H9 (cell line): ENCODE results near the gene CLDN12. TPM values are rescaled to one million over a fixed set of nuclear protein-coding genes. Genes with fewer than 3 reads are reported as not detected.
"Not testable (repeated sequence)": the region's sequence is repeated elsewhere in the genome, so short reads cannot be mapped to it uniquely, and the experiment has no call there.

Experiments
- DNase-seq: peaks from one replicate; pipeline ENCODE4 v3.0.0-alpha.2; 2017
- H2AFZ ChIP-seq: one replicate; pipeline ENCODE4 v1.6.1; 2013; ENCODE audit warnings: mild to moderate bottlenecking, low read length, control low read depth, moderate library complexity
- H2AK5ac ChIP-seq: 2 replicates; pipeline ENCODE4 v1.6.1; 2013; ENCODE audit warnings: low read length, control low read depth, mixed read lengths; ENCODE audit not compliant: insufficient read length
- H2BK120ac ChIP-seq: one replicate; pipeline ENCODE4 v1.6.1; 2013; ENCODE audit warnings: low read depth, mild to moderate bottlenecking, low read length, control low read depth, inconsistent platforms; ENCODE audit not compliant: poor library complexity, severe bottlenecking
- H2BK12ac ChIP-seq: 2 replicates; pipeline ENCODE4 v1.6.1; 2013; ENCODE audit warnings: low read length, control low read depth, mixed read lengths, low read depth; ENCODE audit not compliant: insufficient read length
- H2BK15ac ChIP-seq: 2 replicates; pipeline ENCODE4 v1.6.1; 2013; ENCODE audit warnings: low read depth, low read length, control low read depth
- H2BK20ac ChIP-seq: one replicate; pipeline ENCODE4 v1.6.1; 2013; ENCODE audit warnings: low read depth, mild to moderate bottlenecking, low read length, control low read depth, inconsistent platforms; ENCODE audit not compliant: poor library complexity, severe bottlenecking
- H2BK5ac ChIP-seq: 2 replicates; pipeline ENCODE4 v1.6.1; 2013; ENCODE audit warnings: low read length, control low read depth, mixed read lengths; ENCODE audit not compliant: insufficient read length
- H3K14ac ChIP-seq: 2 replicates; pipeline ENCODE4 v1.6.1; 2013; ENCODE audit warnings: low read length, control low read depth; ENCODE audit not compliant: insufficient read depth
- H3K18ac ChIP-seq: 2 replicates; pipeline ENCODE4 v1.6.1; 2013; ENCODE audit warnings: low read depth, mild to moderate bottlenecking, mixed read lengths, low read length, control low read depth; ENCODE audit not compliant: insufficient read length
- H3K23ac ChIP-seq: 2 replicates; pipeline ENCODE4 v1.6.1; 2013; ENCODE audit warnings: low read length, control low read depth, mixed read lengths, low read depth; ENCODE audit not compliant: insufficient read length
- H3K23me2 ChIP-seq: 2 replicates; pipeline ENCODE4 v1.6.1; 2013; ENCODE audit warnings: low read depth, mild to moderate bottlenecking, mixed read lengths, low read length, control low read depth; ENCODE audit not compliant: insufficient read length, poor library complexity, severe bottlenecking
- H3K27ac ChIP-seq: 2 replicates; pipeline ENCODE4 v1.5.1; 2013; ENCODE audit warnings: low read length, control low read depth, mixed read lengths, low read depth; ENCODE audit not compliant: insufficient read length
- H3K27me3 ChIP-seq: 2 replicates; pipeline ENCODE4 v1.6.1; 2013; ENCODE audit warnings: low read length, control low read depth, inconsistent platforms; ENCODE audit not compliant: insufficient read depth
- H3K4ac ChIP-seq: 2 replicates; pipeline ENCODE4 v1.6.1; 2013; ENCODE audit warnings: low read depth, mild to moderate bottlenecking, control low read depth, inconsistent platforms, low read length, moderate library complexity
- H3K4me1 ChIP-seq: 2 replicates; pipeline ENCODE4 v1.6.1; 2013; ENCODE audit warnings: low read length, control low read depth, inconsistent platforms; ENCODE audit not compliant: insufficient read depth
- H3K4me2 ChIP-seq: 2 replicates; pipeline ENCODE4 v1.6.1; 2013; ENCODE audit warnings: low read length, control low read depth, mixed read lengths; ENCODE audit not compliant: insufficient read length, insufficient read depth
- H3K56ac ChIP-seq: 2 replicates; pipeline ENCODE4 v1.6.1; 2013; ENCODE audit warnings: low read depth, mild to moderate bottlenecking, mixed read lengths, low read length, control low read depth; ENCODE audit not compliant: insufficient read length
- H3K79me1 ChIP-seq: 2 replicates; pipeline ENCODE4 v1.6.1; 2013; ENCODE audit warnings: low read depth, mild to moderate bottlenecking, moderate library complexity, low read length, control low read depth, inconsistent platforms; ENCODE audit not compliant: insufficient read depth, poor library complexity, severe bottlenecking
- H3K79me2 ChIP-seq: 2 replicates; pipeline ENCODE4 v1.6.1; 2013; ENCODE audit warnings: low read length, control low read depth, inconsistent platforms; ENCODE audit not compliant: insufficient read depth
- H3K9ac ChIP-seq: 2 replicates; pipeline ENCODE4 v1.6.1; 2013; ENCODE audit warnings: low read length, control low read depth, mixed read lengths; ENCODE audit not compliant: insufficient read length; ENCODE audit errors: extremely low read depth
- H3K9me3 ChIP-seq: one replicate; pipeline ENCODE4 v1.6.1; 2013; ENCODE audit warnings: low read depth, low read length, inconsistent platforms; ENCODE audit not compliant: control insufficient read depth
- H3T11ph ChIP-seq: one replicate; pipeline ENCODE4 v1.6.1; 2013; ENCODE audit warnings: mild to moderate bottlenecking, low read length, control low read depth, inconsistent platforms
- H4K20me1 ChIP-seq: one replicate; pipeline ENCODE4 v1.6.1; 2013; ENCODE audit not compliant: control insufficient read depth, insufficient read length, insufficient read depth
- H4K5ac ChIP-seq: 2 replicates; pipeline ENCODE4 v1.6.1; 2013; ENCODE audit warnings: low read depth, mild to moderate bottlenecking, mixed read lengths, low read length, control low read depth; ENCODE audit not compliant: insufficient read length
- H4K8ac ChIP-seq: replicated peaks from 2 replicates; pipeline ENCODE4 v1.6.1; 2013; ENCODE audit warnings: low read length, control low read depth, mixed read lengths, low read depth; ENCODE audit not compliant: insufficient read length
- H4K91ac ChIP-seq: 2 replicates; pipeline ENCODE4 v1.6.1; 2013; ENCODE audit warnings: low read depth, mild to moderate bottlenecking, moderate library complexity, mixed read lengths, low read length, control low read depth; ENCODE audit not compliant: insufficient read length
- H3K27ac Mint-ChIP-seq, 3 experiments: 2 replicates in 2 of 3; 3 replicates in 1 of 3; pipeline ENCODE4 v1.8.0; 2020 to 2021; ENCODE audit warnings: mixed read lengths in 3 of 3, mild to moderate bottlenecking in 1 of 3, moderate library complexity in 1 of 3
- H3K27me3 Mint-ChIP-seq: 2 replicates; pipeline ENCODE4 v1.8.0; 2021; ENCODE audit warnings: low read depth, mild to moderate bottlenecking, moderate library complexity, mixed read lengths
- H3K36me3 Mint-ChIP-seq, 3 experiments: 2 replicates in 2 of 3; 3 replicates in 1 of 3; pipeline ENCODE4 v1.8.0; 2020 to 2021; ENCODE audit warnings: low read depth in 3 of 3, mixed read lengths in 3 of 3; ENCODE audit not compliant: insufficient read depth in 1 of 3
- H3K4me1 Mint-ChIP-seq, 2 experiments: 2 replicates each; pipeline ENCODE4 v1.8.0; 2020; ENCODE audit warnings: mixed read lengths in 2 of 2
- H3K4me3 Mint-ChIP-seq, 2 experiments: 2 replicates in 1 of 2; 3 replicates in 1 of 2; pipeline ENCODE4 v1.8.0; 2020 to 2021; ENCODE audit warnings: mild to moderate bottlenecking in 2 of 2, mixed read lengths in 2 of 2, moderate library complexity in 1 of 2
- H3K9me3 Mint-ChIP-seq, 2 experiments: 2 replicates in 1 of 2; 3 replicates in 1 of 2; pipeline ENCODE4 v1.8.0; 2020; ENCODE audit warnings: mild to moderate bottlenecking in 2 of 2, mixed read lengths in 2 of 2, moderate library complexity in 1 of 2
- WGBS: extraction: QIAGEN DNeasy Blood & Tissue Kit; methylation state at CpG from one replicate; pipeline ENCODE4 v1.1.7; 2013; ENCODE audit warnings: missing lambda C conversion rate, low lambda C conversion rate, mixed read lengths; ENCODE audit not compliant: insufficient read length; ENCODE audit errors: extremely low coverage; 5-methylcytosine and 5-hydroxymethylcytosine counted together
- total RNA-seq: library from RNA; stranded (reverse); gene quantifications from 2 replicates; pipeline ENCODE4 v1.2.1, GENCODE V29; 2021
- TF ChIP-seq, protein P1 (sequence below): fragments of 200-600 bp; sonication (generic); conservative IDR thresholded peaks from 3 replicates; pipeline ENCODE4 v1.8.0; 2021; ENCODE audit warnings: antibody characterized with exemption, mild to moderate bottlenecking

The CLDN12 gene
- total RNA-seq, 1 experiment from 2014 or later: 40.1 TPM

DNA sequence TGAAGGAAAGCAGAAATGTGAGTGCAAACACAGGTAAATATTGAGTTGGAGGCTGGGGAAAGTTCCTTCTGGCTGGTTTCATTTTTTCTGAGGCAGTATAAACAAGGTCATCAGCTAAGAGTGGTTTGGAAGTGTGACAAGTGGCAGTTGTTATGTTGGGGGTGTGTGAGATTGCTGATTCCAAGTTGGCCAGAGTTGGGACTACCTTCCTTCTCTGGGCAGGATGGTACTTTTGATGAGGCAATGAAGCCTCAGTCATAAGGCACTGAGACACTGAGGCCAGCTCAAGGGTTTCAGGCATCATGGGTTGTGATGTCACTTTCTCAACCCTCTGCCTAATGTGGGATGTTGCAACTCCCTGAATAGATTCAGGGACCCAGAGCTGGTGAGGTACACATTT, 58.0 kb downstream of the CLDN12 start:
- Histone ChIP-seq H2BK5ac (no peak overlapping the region), H2AK5ac (no peak overlapping the region), H4K20me1 (no peaks in the 10 kb centered on the region), H3K4me1 (no peaks in the 10 kb centered on the region), H3K4ac (no peak overlapping the region), H2BK120ac (no peak overlapping the region), H3K56ac (no peak overlapping the region), H3T11ph (no peak overlapping the region), H3K23ac (no peak overlapping the region), H3K79me1 (no peaks in the 10 kb centered on the region), H3K18ac (no peak overlapping the region), H4K8ac (no peak overlapping the region), H2BK20ac (no peak overlapping the region), H4K91ac (no peak overlapping the region), H3K9ac (no peak overlapping the region), H3K27ac (no peak overlapping the region), H2BK15ac (no peak overlapping the region), H3K14ac (no peak overlapping the region), H3K9me3 (peaks cover 5% of the 10 kb centered on the region), H4K5ac (no peak overlapping the region), H3K27me3 (no peaks in the 10 kb centered on the region), H3K79me2 (no peaks in the 10 kb centered on the region), H3K23me2 (no peaks in the 10 kb centered on the region), H2AFZ (no peak overlapping the region), H2BK12ac (no peak overlapping the region), H3K4me2 (no peak overlapping the region)
- peaks cover 21 to 28% of the 10 kb centered on the region in 2 experiments for H3K9me3 Mint-ChIP-seq
- H3K4me1 Mint-ChIP-seq: no peaks in the 10 kb centered on the region; a peak in 1 of 4 replicates
- H3K36me3 Mint-ChIP-seq: peaks cover 15 to 25% (median 16%) of the 10 kb centered on the region in 3 experiments
- no peak for DNase-seq
- no peak overlapping the region for H3K4me3 Mint-ChIP-seq
- H3K27ac Mint-ChIP-seq: no peak overlapping the region
- H3K27me3 Mint-ChIP-seq: no peaks in the 10 kb centered on the region; the same call in 1 of the 2 replicates
- TF ChIP-seq, protein P1, sequence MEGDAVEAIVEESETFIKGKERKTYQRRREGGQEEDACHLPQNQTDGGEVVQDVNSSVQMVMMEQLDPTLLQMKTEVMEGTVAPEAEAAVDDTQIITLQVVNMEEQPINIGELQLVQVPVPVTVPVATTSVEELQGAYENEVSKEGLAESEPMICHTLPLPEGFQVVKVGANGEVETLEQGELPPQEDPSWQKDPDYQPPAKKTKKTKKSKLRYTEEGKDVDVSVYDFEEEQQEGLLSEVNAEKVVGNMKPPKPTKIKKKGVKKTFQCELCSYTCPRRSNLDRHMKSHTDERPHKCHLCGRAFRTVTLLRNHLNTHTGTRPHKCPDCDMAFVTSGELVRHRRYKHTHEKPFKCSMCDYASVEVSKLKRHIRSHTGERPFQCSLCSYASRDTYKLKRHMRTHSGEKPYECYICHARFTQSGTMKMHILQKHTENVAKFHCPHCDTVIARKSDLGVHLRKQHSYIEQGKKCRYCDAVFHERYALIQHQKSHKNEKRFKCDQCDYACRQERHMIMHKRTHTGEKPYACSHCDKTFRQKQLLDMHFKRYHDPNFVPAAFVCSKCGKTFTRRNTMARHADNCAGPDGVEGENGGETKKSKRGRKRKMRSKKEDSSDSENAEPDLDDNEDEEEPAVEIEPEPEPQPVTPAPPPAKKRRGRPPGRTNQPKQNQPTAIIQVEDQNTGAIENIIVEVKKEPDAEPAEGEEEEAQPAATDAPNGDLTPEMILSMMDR: no peak

DNA sequence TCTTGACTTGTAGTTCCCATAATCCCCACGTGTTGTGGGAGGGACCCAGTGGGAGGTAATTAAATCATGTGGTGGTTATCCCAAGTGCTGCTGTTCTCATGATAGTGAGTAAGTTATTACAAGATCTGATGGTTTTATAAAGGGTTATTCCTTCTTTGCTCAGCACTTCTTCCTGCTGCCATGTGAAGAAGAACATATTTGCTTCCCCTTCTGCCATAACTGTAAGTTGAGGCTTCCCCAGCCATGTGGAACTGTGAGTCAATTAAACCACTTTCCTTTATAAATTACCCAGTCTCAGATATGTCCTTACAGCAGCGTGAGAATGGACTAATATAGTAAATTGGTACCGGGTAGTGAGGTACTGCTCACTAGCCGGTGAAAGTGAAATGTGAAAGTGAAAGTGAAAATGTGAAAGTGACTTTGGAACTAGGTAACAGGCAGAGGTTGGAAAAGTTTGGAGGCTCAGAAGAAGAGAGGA, 59.9 kb downstream of the CLDN12 start:
- H3K79me1 ChIP-seq, H2BK12ac ChIP-seq, H3K79me2 ChIP-seq, H3K4ac ChIP-seq, H3K18ac ChIP-seq, H2BK5ac ChIP-seq, H3K9ac ChIP-seq, H3K27ac ChIP-seq, H2BK120ac ChIP-seq, H3K23me2 ChIP-seq, H3K4me3 Mint-ChIP-seq, H3K23ac ChIP-seq, H3K4me1 ChIP-seq, H4K8ac ChIP-seq, H3K9me3 ChIP-seq, H3K27me3 Mint-ChIP-seq, H2AFZ ChIP-seq, H3K27ac Mint-ChIP-seq, H4K20me1 ChIP-seq, H3K4me1 Mint-ChIP-seq, H3K4me2 ChIP-seq, H2BK15ac ChIP-seq, H4K5ac ChIP-seq, H3K14ac ChIP-seq, H2BK20ac ChIP-seq, H3T11ph ChIP-seq, H2AK5ac ChIP-seq, H4K91ac ChIP-seq, DNase-seq, H3K27me3 ChIP-seq, H3K56ac ChIP-seq: not testable (repeated sequence)
- Mint-ChIP-seq H3K9me3 (peaks cover 21 to 28% of the 10 kb centered on the region in 2 experiments), H3K36me3 (peaks cover 15 to 25% (median 16%) of the 10 kb centered on the region in 3 experiments)
- no CpG with 5 or more reads among the region's 4 CpGs for WGBS
